ENCODE results near the gene LEFTY1.

DNA sequence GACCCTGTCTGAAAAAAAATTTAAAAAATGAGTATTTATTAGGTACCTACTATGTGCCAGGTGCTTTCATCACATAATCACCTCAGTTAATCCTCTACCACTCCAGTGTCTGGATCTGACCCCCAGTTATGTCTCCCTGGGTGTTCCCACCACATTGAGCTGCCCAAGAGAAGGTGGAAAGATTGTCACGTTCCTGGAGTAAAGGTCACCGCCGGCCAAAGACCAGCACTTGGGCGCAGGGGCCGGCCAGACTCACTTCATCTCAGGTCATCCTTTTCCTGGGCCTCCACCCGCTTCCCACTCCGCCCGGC lies 34.4 kb upstream of the LEFTY1 start:
- TF ChIP-seq, protein P1, sequence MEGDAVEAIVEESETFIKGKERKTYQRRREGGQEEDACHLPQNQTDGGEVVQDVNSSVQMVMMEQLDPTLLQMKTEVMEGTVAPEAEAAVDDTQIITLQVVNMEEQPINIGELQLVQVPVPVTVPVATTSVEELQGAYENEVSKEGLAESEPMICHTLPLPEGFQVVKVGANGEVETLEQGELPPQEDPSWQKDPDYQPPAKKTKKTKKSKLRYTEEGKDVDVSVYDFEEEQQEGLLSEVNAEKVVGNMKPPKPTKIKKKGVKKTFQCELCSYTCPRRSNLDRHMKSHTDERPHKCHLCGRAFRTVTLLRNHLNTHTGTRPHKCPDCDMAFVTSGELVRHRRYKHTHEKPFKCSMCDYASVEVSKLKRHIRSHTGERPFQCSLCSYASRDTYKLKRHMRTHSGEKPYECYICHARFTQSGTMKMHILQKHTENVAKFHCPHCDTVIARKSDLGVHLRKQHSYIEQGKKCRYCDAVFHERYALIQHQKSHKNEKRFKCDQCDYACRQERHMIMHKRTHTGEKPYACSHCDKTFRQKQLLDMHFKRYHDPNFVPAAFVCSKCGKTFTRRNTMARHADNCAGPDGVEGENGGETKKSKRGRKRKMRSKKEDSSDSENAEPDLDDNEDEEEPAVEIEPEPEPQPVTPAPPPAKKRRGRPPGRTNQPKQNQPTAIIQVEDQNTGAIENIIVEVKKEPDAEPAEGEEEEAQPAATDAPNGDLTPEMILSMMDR (IDR thresholded peaks at IDR 0.05) = no peak
- no peak for TF ChIP-seq POLR2A (IDR thresholded peaks at IDR 0.05)
- no peak for TF ChIP-seq POLR2AphosphoS5 (IDR thresholded peaks at IDR 0.05)

All from prostate gland (tissue), 2 donors.